Mesenchymal stem cell (in vitro differentiated cells and primary cell): ENCODE measurements around the gene ITGAX.

Experiments
- DNase-seq: peaks from one replicate; pipeline ENCODE4 v3.0.0-alpha.2; 2013
- H2AFZ ChIP-seq: one replicate; pipeline ENCODE4 v1.6.1; 2013; ENCODE audit warnings: low read depth, mild to moderate bottlenecking, control low read depth, inconsistent platforms, low read length, moderate library complexity
- H2AK5ac ChIP-seq: 2 replicates; pipeline ENCODE4 v1.6.1; 2013; ENCODE audit warnings: low read length, moderate library complexity, mild to moderate bottlenecking, inconsistent platforms; ENCODE audit not compliant: severe bottlenecking
- H2BK120ac ChIP-seq: one replicate; pipeline ENCODE4 v1.6.1; 2013; ENCODE audit warnings: low read depth, mild to moderate bottlenecking, inconsistent platforms, low read length, moderate library complexity
- H2BK12ac ChIP-seq, 2 experiments: one replicate each; pipeline ENCODE4 v1.6.1; 2013; ENCODE audit warnings: inconsistent platforms in 2 of 2, low read length in 2 of 2, mild to moderate bottlenecking in 2 of 2, moderate library complexity in 2 of 2, control low read depth in 1 of 2
- H2BK15ac ChIP-seq: one replicate; pipeline ENCODE4 v1.6.1; 2013; ENCODE audit warnings: mild to moderate bottlenecking, low read depth, inconsistent platforms; ENCODE audit not compliant: poor library complexity, severe bottlenecking
- H2BK5ac ChIP-seq: 2 replicates; pipeline ENCODE4 v1.6.1; 2013; ENCODE audit warnings: low read depth, mild to moderate bottlenecking, low read length, control low read depth, inconsistent platforms; ENCODE audit not compliant: poor library complexity, severe bottlenecking
- H3K14ac ChIP-seq, 2 experiments: one replicate each; pipeline ENCODE4 v1.6.1; 2013; ENCODE audit warnings: inconsistent platforms in 2 of 2, low read length in 2 of 2, control low read depth in 1 of 2, mild to moderate bottlenecking in 1 of 2, moderate library complexity in 1 of 2
- H3K18ac ChIP-seq, 2 experiments: one replicate each; pipeline ENCODE4 v1.6.1; 2013; ENCODE audit warnings: inconsistent platforms in 2 of 2, low read length in 2 of 2, control low read depth in 1 of 2, low read depth in 1 of 2, mild to moderate bottlenecking in 1 of 2
- H3K23ac ChIP-seq, 2 experiments: one replicate each; pipeline ENCODE4 v1.6.1; 2013; ENCODE audit warnings: inconsistent platforms in 2 of 2, low read length in 2 of 2, mild to moderate bottlenecking in 2 of 2, moderate library complexity in 2 of 2, control low read depth in 1 of 2
- H3K27ac ChIP-seq: 2 replicates; pipeline ENCODE4 v1.5.1; 2013; ENCODE audit warnings: mild to moderate bottlenecking, moderate library complexity, low read length, control low read depth, inconsistent platforms; ENCODE audit not compliant: poor library complexity, severe bottlenecking
- H3K27me3 ChIP-seq, 2 experiments: 2 replicates each; pipeline versions ENCODE4 v1.6.1 to v1.7.0; 2013; ENCODE audit warnings: low read length in 2 of 2, mild to moderate bottlenecking in 2 of 2, moderate library complexity in 2 of 2, control low read depth in 1 of 2, inconsistent platforms in 1 of 2; ENCODE audit not compliant: control insufficient read depth in 1 of 2, insufficient read depth in 1 of 2
- H3K36me3 ChIP-seq, 2 experiments: 2 replicates each; pipeline versions ENCODE4 v1.6.1 to v1.7.0; 2013; ENCODE audit warnings: low read length in 2 of 2, control low read depth in 1 of 2, inconsistent platforms in 1 of 2, low read depth in 1 of 2, mild to moderate bottlenecking in 1 of 2; ENCODE audit not compliant: insufficient read depth in 2 of 2, control insufficient read depth in 1 of 2
- H3K4ac ChIP-seq, 2 experiments: one replicate each; pipeline ENCODE4 v1.6.1; 2013; ENCODE audit warnings: inconsistent platforms in 2 of 2, low read length in 2 of 2, mild to moderate bottlenecking in 2 of 2, moderate library complexity in 2 of 2, control low read depth in 1 of 2, low read depth in 1 of 2
- H3K4me1 ChIP-seq: 2 replicates; pipeline ENCODE4 v1.6.1; 2013; ENCODE audit warnings: low read depth, low read length, control low read depth; ENCODE audit not compliant: control insufficient read depth, insufficient read depth
- H3K4me2 ChIP-seq: 2 replicates; pipeline ENCODE4 v1.6.1; 2013; ENCODE audit warnings: low read length, mild to moderate bottlenecking, inconsistent platforms; ENCODE audit not compliant: poor library complexity, severe bottlenecking
- H3K4me3 ChIP-seq, 2 experiments: 2 replicates each; pipeline versions ENCODE4 v1.5.1 to v1.7.0; 2013; ENCODE audit warnings: low read length in 2 of 2, mild to moderate bottlenecking in 2 of 2, control low read depth in 1 of 2, low read depth in 1 of 2; ENCODE audit not compliant: insufficient read depth in 1 of 2
- H3K79me1 ChIP-seq: replicated peaks from 2 replicates; pipeline ENCODE4 v1.6.1; 2013; ENCODE audit warnings: mild to moderate bottlenecking, control low read depth, low read length, inconsistent platforms; ENCODE audit not compliant: poor library complexity, severe bottlenecking
- H3K9ac ChIP-seq: 2 replicates; pipeline ENCODE4 v1.7.0; 2013; ENCODE audit warnings: mild to moderate bottlenecking, low read length, moderate library complexity
- H3K9me3 ChIP-seq: 2 replicates; pipeline ENCODE4 v1.7.0; 2013; ENCODE audit warnings: mild to moderate bottlenecking, low read length; ENCODE audit not compliant: control insufficient read depth
- H4K8ac ChIP-seq: one replicate; pipeline ENCODE4 v1.6.1; 2013; ENCODE audit warnings: inconsistent platforms, mild to moderate bottlenecking, low read length, moderate library complexity
- H4K91ac ChIP-seq: one replicate; pipeline ENCODE4 v1.6.1; 2013; ENCODE audit warnings: mild to moderate bottlenecking, low read length, inconsistent platforms
- WGBS: methylation state at CpG from one replicate; pipeline ENCODE4 v1.1.7; 2013; ENCODE audit warnings: mixed read lengths; 5-methylcytosine and 5-hydroxymethylcytosine counted together

ITGAX gene

DNA sequence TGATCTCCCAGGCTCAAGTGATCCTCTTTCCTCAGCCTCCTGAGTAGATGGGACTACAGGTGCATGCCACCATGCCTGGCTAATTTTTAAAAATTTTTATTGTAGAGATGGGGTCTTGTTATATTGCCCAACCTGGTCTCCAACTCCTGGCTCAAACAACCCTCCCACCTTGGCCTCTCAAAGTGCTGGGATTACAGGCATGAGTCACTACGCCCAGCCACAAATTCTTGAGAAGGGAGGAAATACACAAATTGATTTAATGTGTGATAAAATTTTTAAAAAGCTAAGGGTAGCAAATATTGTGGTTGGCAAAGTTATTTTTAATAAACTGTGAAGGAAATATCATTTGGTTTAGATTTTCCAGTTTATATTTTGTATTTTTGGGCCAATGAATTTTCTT lies 47.7 kb downstream of the ITGAX start:
- Histone ChIP-seq H3K4me1 (no peaks in the 10 kb centered on the region), H4K8ac (no peak overlapping the region), H2BK12ac (no peak overlapping the region), H3K79me1 (no peaks in the 10 kb centered on the region), H3K36me3 (no peaks in the 10 kb centered on the region), H3K18ac (no peak overlapping the region), H2AFZ (no peak overlapping the region), H3K14ac (no peak overlapping the region), H2BK15ac (no peak overlapping the region), H3K4me2 (no peak overlapping the region), H3K4ac (no peak overlapping the region), H3K4me3 (no peak overlapping the region), H2BK120ac (no peak overlapping the region), H2AK5ac (no peak overlapping the region), H3K9me3 (peaks cover 10% of the 10 kb centered on the region), H3K9ac (no peak overlapping the region), H3K27ac (no peak overlapping the region), H2BK5ac (no peak overlapping the region), H3K27me3 (no peaks in the 10 kb centered on the region), H3K23ac (no peak overlapping the region), H4K91ac (no peak overlapping the region)
- DNase-seq, result no peak
- 81% methylated on average over 1 of the region's 1 CpG for WGBS

DNA sequence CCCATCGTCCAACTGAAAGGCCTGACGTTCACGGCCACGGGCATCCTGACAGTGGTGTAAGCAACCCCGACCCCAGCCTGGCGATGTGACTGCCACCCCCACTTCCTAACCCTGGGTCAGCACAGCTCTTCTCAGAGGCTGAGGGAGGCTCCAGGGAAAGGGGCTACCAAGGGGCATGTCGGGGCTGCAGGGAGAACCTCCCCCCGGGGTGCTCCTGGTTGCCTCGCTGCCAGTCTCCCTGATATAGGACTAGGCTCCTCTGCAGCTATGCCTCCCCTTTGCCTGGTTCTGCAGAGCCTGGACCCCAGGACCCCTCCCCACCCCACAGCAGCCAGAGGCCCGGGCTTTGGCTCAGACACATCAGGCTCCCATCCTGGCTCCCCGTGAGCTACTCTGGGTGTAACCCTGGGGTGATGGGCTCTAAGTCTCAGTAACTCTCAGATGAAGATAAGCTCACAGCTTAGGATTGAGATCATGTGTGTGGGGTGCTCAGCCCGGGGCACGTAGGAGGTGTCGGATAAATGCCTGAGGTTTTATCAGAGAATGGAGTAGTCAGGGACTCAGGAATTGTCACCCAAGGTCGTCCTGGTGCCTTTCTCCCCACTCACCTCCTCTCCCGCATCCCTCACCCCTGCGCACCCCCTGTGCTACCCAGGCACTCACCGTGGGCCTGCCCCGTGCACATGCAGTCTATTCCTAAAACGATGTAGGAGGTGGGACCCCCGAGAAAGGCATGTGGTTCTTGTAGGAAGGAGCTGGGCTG lies 48.8 kb downstream of the ITGAX start:
- H3K4me1 ChIP-seq, result no peaks in the 10 kb centered on the region
- no peak overlapping the region for H2BK120ac ChIP-seq
- no peak overlapping the region for H2AFZ ChIP-seq
- H2BK12ac ChIP-seq, result no peak overlapping the region
- H3K4ac ChIP-seq, result no peak overlapping the region
- H3K4me2 ChIP-seq, result no peak overlapping the region
- no peaks in the 10 kb centered on the region for H3K36me3 ChIP-seq
- DNase-seq, result no peak
- no peak overlapping the region for H2AK5ac ChIP-seq
- peak overlapping the region; percentile 79 for H3K9ac ChIP-seq
- H3K9me3 ChIP-seq, result peaks cover 10% of the 10 kb centered on the region
- 73% methylated on average over 21 of the region's 21 CpGs for WGBS
- no peak overlapping the region for H2BK5ac ChIP-seq
- H3K18ac ChIP-seq, result no peak overlapping the region
- no peak overlapping the region for H3K14ac ChIP-seq
- H3K4me3 ChIP-seq, result peak overlapping the region in 1 of 2 experiments; percentile 82
- H3K79me1 ChIP-seq, result no peaks in the 10 kb centered on the region
- peaks cover 0 to 6% of the 10 kb centered on the region in 2 experiments for H3K27me3 ChIP-seq
- no peak overlapping the region for H4K8ac ChIP-seq
- no peak overlapping the region for H4K91ac ChIP-seq
- no peak overlapping the region for H3K27ac ChIP-seq
- H2BK15ac ChIP-seq, result no peak overlapping the region
- no peak overlapping the region for H3K23ac ChIP-seq

DNA sequence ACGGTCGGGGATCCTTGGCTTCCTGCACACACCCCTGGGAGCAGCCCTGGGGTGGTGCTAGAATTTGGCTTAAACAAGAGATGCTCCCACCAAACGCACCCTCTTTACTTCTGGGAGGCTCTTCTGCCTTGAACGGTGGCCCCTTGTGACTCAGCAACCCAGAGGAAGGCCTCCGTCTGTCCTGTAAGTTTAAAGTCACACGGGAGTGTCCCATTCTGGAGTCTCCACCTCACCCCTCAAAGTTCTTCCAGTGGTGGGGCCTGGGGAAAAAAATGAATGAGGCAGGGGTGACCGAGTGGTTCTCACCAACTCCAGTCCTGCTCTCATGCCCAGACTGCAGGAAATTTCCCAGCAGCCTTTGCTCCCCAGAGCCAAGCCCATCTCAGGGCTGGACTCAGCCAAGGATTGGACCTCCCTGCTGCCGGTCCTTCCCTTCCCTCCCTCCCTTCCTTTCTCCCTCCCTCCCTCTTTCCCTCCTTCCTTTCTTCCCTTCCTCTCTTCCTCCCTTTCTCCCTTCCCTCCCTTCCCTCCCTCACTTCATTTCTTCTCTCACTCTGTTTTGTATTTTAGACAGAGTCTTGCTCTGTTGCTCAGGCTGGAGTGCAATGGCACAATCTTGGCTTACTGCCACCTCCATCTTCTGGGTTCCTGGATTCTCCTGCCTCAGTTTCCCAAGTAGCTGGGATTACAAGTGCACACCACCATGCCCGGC lies 49.5 kb downstream of the ITGAX start:
- no peaks in the 10 kb centered on the region for H3K36me3 ChIP-seq
- no peak overlapping the region for H2BK12ac ChIP-seq
- peaks cover 6% of the 10 kb centered on the region for H3K9me3 ChIP-seq
- H2BK15ac ChIP-seq, result no peak overlapping the region
- no peak overlapping the region for H3K4me2 ChIP-seq
- H3K4me3 ChIP-seq, result peak overlapping the region in 1 of 2 experiments; percentile 82
- no peak overlapping the region for H2AFZ ChIP-seq
- no peak overlapping the region for H2BK120ac ChIP-seq
- H3K18ac ChIP-seq, result no peak overlapping the region
- no peaks in the 10 kb centered on the region for H3K79me1 ChIP-seq
- peak overlapping the region; percentile 79 for H3K9ac ChIP-seq
- no peak overlapping the region for H3K4ac ChIP-seq
- H3K4me1 ChIP-seq, result no peaks in the 10 kb centered on the region
- H4K91ac ChIP-seq, result no peak overlapping the region
- H3K23ac ChIP-seq, result no peak overlapping the region
- DNase-seq, result no peak
- H3K27ac ChIP-seq, result no peak overlapping the region
- WGBS, result 69% methylated on average over 9 of the region's 9 CpGs
- H3K27me3 ChIP-seq, result peaks cover 0 to 10% of the 10 kb centered on the region in 2 experiments
- no peak overlapping the region for H2AK5ac ChIP-seq
- no peak overlapping the region for H3K14ac ChIP-seq
- no peak overlapping the region for H2BK5ac ChIP-seq
- H4K8ac ChIP-seq, result no peak overlapping the region

DNA sequence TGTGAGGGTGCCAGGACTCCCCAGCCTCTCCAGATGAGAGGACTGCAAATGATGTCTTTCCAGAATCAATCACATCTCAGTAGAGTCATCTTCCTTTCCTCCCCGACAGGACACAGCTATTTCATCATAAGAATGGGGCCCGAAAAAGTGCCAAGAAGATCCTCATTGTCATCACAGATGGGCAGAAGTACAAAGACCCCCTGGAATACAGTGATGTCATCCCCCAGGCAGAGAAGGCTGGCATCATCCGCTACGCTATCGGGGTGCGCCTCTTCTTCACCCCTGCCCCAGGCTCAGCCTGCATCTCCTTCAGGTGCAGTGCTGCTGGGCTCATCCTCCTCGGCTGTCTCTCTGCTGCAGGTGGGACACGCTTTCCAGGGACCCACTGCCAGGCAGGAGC lies 52.4 kb downstream of the ITGAX start:
- no peak for DNase-seq
- 87% methylated on average over 8 of the region's 8 CpGs for WGBS
- Histone ChIP-seq H3K9ac (no peak overlapping the region), H3K27me3 (peaks cover 0 to 19% of the 10 kb centered on the region in 2 experiments), H3K79me1 (no peaks in the 10 kb centered on the region), H3K23ac (no peak overlapping the region), H3K9me3 (no peaks in the 10 kb centered on the region), H3K4me3 (no peak overlapping the region), H3K14ac (no peak overlapping the region), H2AFZ (no peak overlapping the region), H3K4ac (no peak overlapping the region), H4K8ac (no peak overlapping the region), H2AK5ac (no peak overlapping the region), H3K18ac (no peak overlapping the region), H3K4me1 (no peaks in the 10 kb centered on the region), H2BK5ac (no peak overlapping the region), H3K27ac (no peak overlapping the region), H2BK15ac (no peak overlapping the region), H2BK12ac (no peak overlapping the region), H3K36me3 (no peaks in the 10 kb centered on the region), H4K91ac (no peak overlapping the region), H3K4me2 (no peak overlapping the region), H2BK120ac (no peak overlapping the region)
